Neural cell (in vitro differentiated cells): ENCODE measurements around the gene SECTM1. TPM values are rescaled to one million over a fixed set of nuclear protein-coding genes. Genes with fewer than 3 reads are reported as not detected.

Experiments
- H2AFZ ChIP-seq: fragments of 200-600, 300-800 bp; sonication (generic), shearing (Covaris generic); 2 replicates; pipeline ENCODE4 v1.6.0; 2014; ENCODE audit warnings: low read depth, mild to moderate bottlenecking, antibody characterized with exemption, low read length, moderate library complexity
- H3F3A ChIP-seq: fragments of 200-600 bp; shearing (Covaris generic); 2 replicates; pipeline ENCODE4 v1.6.1; 2016; ENCODE audit warnings: mild to moderate bottlenecking, moderate library complexity, mixed read lengths, antibody characterized with exemption, low read length; ENCODE audit not compliant: insufficient read depth, poor library complexity, severe bottlenecking
- H3K27ac ChIP-seq: fragments of 200-600, 300-800 bp; sonication (generic), shearing (Covaris generic); 2 replicates; pipeline ENCODE4 v1.5.1; 2014; ENCODE audit warnings: mild to moderate bottlenecking, low read length, moderate library complexity
- H3K27me3 ChIP-seq: fragments of 300-800, 200-600 bp; sonication (generic), shearing (Covaris generic); 2 replicates; pipeline ENCODE4 v1.6.0; 2014; ENCODE audit warnings: mild to moderate bottlenecking, low read depth, low read length, moderate library complexity; ENCODE audit not compliant: insufficient read depth
- H3K36me3 ChIP-seq: fragments of 300-800, 200-600 bp; sonication (generic), shearing (Covaris generic); 2 replicates; pipeline ENCODE4 v1.5.1; 2014; ENCODE audit warnings: mild to moderate bottlenecking, antibody characterized with exemption, low read length, moderate library complexity; ENCODE audit not compliant: insufficient read depth
- H3K4me2 ChIP-seq: fragments of 300-800, 200-600 bp; sonication (generic), shearing (Covaris generic); 2 replicates; pipeline ENCODE4 v1.6.0; 2014; ENCODE audit warnings: mild to moderate bottlenecking, low read length
- H3K4me3 ChIP-seq: fragments of 300-800, 200-600 bp; sonication (generic), shearing (Covaris generic); 2 replicates; pipeline ENCODE4 v1.5.1; 2014; ENCODE audit warnings: mild to moderate bottlenecking, low read length, moderate library complexity
- H3K79me2 ChIP-seq: fragments of 200-600 bp; shearing (Covaris generic); replicated peaks from 2 replicates; pipeline ENCODE4 v1.6.0; 2014; ENCODE audit warnings: mild to moderate bottlenecking, low read length, moderate library complexity; ENCODE audit not compliant: insufficient read depth
- H3K9ac ChIP-seq: fragments of 300-800, 200-600 bp; sonication (generic), shearing (Covaris generic); 2 replicates; pipeline ENCODE4 v1.6.1; 2016; ENCODE audit warnings: mild to moderate bottlenecking, low read length, mixed read lengths
- H3K9me2 ChIP-seq: fragments of 200-600 bp; shearing (Covaris generic); 2 replicates; pipeline ENCODE4 v1.6.1; 2016; ENCODE audit warnings: mild to moderate bottlenecking, low read length, mixed read lengths; ENCODE audit not compliant: insufficient read depth
- H3K9me3 ChIP-seq: fragments of 200-600, 300-800 bp; sonication (generic), shearing (Covaris generic); 2 replicates; pipeline ENCODE4 v1.6.1; 2016; ENCODE audit warnings: mild to moderate bottlenecking, mixed run types, low read length, moderate library complexity, mixed read lengths
- H4K20me1 ChIP-seq: fragments of 200-600 bp; shearing (Covaris generic); 2 replicates; pipeline ENCODE4 v1.6.1; 2016; ENCODE audit warnings: mild to moderate bottlenecking, mixed run types; ENCODE audit not compliant: insufficient read depth
- EP300 ChIP-seq: fragments of 450-650 bp; conservative IDR thresholded peaks from 2 replicates; pipeline ENCODE4 v1.6.1; 2014; ENCODE audit warnings: antibody characterized with exemption, mild to moderate bottlenecking, moderate library complexity; ENCODE audit not compliant: poor library complexity, severe bottlenecking
- EZH2 ChIP-seq: fragments of 200-600, 300-800 bp; shearing (Covaris generic), sonication (generic); IDR thresholded peaks from 2 replicates; pipeline ENCODE4 v1.6.1; 2014; ENCODE audit warnings: antibody characterized with exemption, low read length, borderline replicate concordance, mild to moderate bottlenecking; ENCODE audit not compliant: insufficient read depth, poor library complexity, severe bottlenecking
- MXI1 ChIP-seq: fragments of 450-650 bp; conservative IDR thresholded peaks from 2 replicates; pipeline ENCODE4 v1.6.1; 2014; ENCODE audit warnings: antibody characterized with exemption, mild to moderate bottlenecking; ENCODE audit not compliant: poor library complexity, severe bottlenecking
- POLR2AphosphoS5 ChIP-seq: IDR thresholded peaks from 2 replicates; pipeline ENCODE4 v1.6.1; 2012
- RAD21 ChIP-seq: fragments of 450-650 bp; conservative IDR thresholded peaks from 2 replicates; pipeline ENCODE4 v1.6.1; 2014; ENCODE audit warnings: antibody characterized with exemption, mild to moderate bottlenecking, moderate library complexity
- SMC3 ChIP-seq: fragments of 450-650 bp; conservative IDR thresholded peaks from 2 replicates; pipeline ENCODE4 v1.6.1; 2014; ENCODE audit warnings: antibody characterized with exemption, mild to moderate bottlenecking, moderate library complexity; ENCODE audit not compliant: poor library complexity
- TAF1 ChIP-seq: IDR thresholded peaks from 2 replicates; pipeline ENCODE4 v1.6.1; 2012; ENCODE audit warnings: low read depth
- polyA plus RNA-seq: library from polyadenylated mRNA; depleted of rRNA; stranded (reverse); fragments of >200 nt; gene quantifications from 2 replicates; pipeline ENCODE4 v1.2.3, GENCODE V29; 2014
- TF ChIP-seq, protein P1 (sequence below): IDR thresholded peaks from 2 replicates; pipeline ENCODE4 v1.6.1; 2012; ENCODE audit warnings: borderline replicate concordance
- TF ChIP-seq, protein P2 (sequence below): fragments of 450-650 bp; IDR thresholded peaks from 2 replicates; pipeline ENCODE4 v1.5.1; 2014; ENCODE audit warnings: antibody characterized with exemption, mild to moderate bottlenecking, moderate library complexity; ENCODE audit not compliant: poor library complexity, severe bottlenecking

Gene SECTM1
- polyA plus RNA-seq, 1 donor from 2014 or later = not detected

- Histone ChIP-seq H4K20me1 (no peaks in the 10 kb centered on the region), H3K4me2 (no peak overlapping the region), H3K9me2 (no peaks in the 10 kb centered on the region), H3K79me2 (no peaks in the 10 kb centered on the region), H3K27me3 (no peaks in the 10 kb centered on the region), H3K9me3 (no peaks in the 10 kb centered on the region), H3K27ac (peak overlapping the region; percentile 44), H3K36me3 (no peaks in the 10 kb centered on the region), H3F3A (peaks cover 2% of the 10 kb centered on the region), H3K4me3 (peak overlapping the region; percentile 59), H3K9ac (peak overlapping the region; percentile 48), H2AFZ (no peak overlapping the region)
- TF ChIP-seq RAD21 = no peak
- no peak for TF ChIP-seq MXI1
- no peak for TF ChIP-seq EP300
- TF ChIP-seq, protein P1, sequence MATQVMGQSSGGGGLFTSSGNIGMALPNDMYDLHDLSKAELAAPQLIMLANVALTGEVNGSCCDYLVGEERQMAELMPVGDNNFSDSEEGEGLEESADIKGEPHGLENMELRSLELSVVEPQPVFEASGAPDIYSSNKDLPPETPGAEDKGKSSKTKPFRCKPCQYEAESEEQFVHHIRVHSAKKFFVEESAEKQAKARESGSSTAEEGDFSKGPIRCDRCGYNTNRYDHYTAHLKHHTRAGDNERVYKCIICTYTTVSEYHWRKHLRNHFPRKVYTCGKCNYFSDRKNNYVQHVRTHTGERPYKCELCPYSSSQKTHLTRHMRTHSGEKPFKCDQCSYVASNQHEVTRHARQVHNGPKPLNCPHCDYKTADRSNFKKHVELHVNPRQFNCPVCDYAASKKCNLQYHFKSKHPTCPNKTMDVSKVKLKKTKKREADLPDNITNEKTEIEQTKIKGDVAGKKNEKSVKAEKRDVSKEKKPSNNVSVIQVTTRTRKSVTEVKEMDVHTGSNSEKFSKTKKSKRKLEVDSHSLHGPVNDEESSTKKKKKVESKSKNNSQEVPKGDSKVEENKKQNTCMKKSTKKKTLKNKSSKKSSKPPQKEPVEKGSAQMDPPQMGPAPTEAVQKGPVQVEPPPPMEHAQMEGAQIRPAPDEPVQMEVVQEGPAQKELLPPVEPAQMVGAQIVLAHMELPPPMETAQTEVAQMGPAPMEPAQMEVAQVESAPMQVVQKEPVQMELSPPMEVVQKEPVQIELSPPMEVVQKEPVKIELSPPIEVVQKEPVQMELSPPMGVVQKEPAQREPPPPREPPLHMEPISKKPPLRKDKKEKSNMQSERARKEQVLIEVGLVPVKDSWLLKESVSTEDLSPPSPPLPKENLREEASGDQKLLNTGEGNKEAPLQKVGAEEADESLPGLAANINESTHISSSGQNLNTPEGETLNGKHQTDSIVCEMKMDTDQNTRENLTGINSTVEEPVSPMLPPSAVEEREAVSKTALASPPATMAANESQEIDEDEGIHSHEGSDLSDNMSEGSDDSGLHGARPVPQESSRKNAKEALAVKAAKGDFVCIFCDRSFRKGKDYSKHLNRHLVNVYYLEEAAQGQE = no peak
- no peak for TF ChIP-seq SMC3
- TF ChIP-seq, protein P2, sequence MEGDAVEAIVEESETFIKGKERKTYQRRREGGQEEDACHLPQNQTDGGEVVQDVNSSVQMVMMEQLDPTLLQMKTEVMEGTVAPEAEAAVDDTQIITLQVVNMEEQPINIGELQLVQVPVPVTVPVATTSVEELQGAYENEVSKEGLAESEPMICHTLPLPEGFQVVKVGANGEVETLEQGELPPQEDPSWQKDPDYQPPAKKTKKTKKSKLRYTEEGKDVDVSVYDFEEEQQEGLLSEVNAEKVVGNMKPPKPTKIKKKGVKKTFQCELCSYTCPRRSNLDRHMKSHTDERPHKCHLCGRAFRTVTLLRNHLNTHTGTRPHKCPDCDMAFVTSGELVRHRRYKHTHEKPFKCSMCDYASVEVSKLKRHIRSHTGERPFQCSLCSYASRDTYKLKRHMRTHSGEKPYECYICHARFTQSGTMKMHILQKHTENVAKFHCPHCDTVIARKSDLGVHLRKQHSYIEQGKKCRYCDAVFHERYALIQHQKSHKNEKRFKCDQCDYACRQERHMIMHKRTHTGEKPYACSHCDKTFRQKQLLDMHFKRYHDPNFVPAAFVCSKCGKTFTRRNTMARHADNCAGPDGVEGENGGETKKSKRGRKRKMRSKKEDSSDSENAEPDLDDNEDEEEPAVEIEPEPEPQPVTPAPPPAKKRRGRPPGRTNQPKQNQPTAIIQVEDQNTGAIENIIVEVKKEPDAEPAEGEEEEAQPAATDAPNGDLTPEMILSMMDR = no peak
- no peak for TF ChIP-seq TAF1
- no peak for TF ChIP-seq EZH2
- no peak for TF ChIP-seq POLR2AphosphoS5
Observed at GRCh38 chr17:82294064-82294773, 39.3 kb downstream of the SECTM1 start.

- Histone ChIP-seq H3K27ac (peak overlapping the region; percentile 93), H3K36me3 (no peaks in the 10 kb centered on the region), H3K9me2 (no peaks in the 10 kb centered on the region), H3K79me2 (no peaks in the 10 kb centered on the region), H3K4me3 (peak overlapping the region; percentile 88), H3K9ac (peak overlapping the region; percentile 96), H3K27me3 (no peaks in the 10 kb centered on the region), H2AFZ (peak overlapping the region; percentile 73), H3F3A (peaks cover 2% of the 10 kb centered on the region), H3K4me2 (peak overlapping the region; percentile 39), H4K20me1 (no peaks in the 10 kb centered on the region), H3K9me3 (no peaks in the 10 kb centered on the region)
- TF ChIP-seq EP300 (peak; percentile 26), POLR2AphosphoS5 (peak; percentile 93), TAF1 (no peak), MXI1 (peak; percentile 95), SMC3 (no peak), RAD21 (no peak), EZH2 (no peak)
- TF ChIP-seq, protein P2 = no peak
- TF ChIP-seq, protein P1 = peak; percentile 88
Observed at GRCh38 chr17:82292251-82293154, 41.1 kb downstream of the SECTM1 start.
